Loucy (cell line): ENCODE data around the gene ABLIM1.

Source experiments
- CTCF ChIP-seq: fragments of 200-600 bp; sonication (generic); conservative IDR thresholded peaks from 2 replicates; pipeline ENCODE4 v1.5.1; 2014; ENCODE audit warnings: mild to moderate bottlenecking, antibody characterized with exemption, low read length
- EZH2phosphoT487 ChIP-seq: fragments of 200-600 bp; IDR thresholded peaks from 2 replicates; pipeline ENCODE4 v1.6.1; 2018; ENCODE audit warnings: antibody characterized with exemption, mild to moderate bottlenecking, moderate library complexity, borderline replicate concordance

- TF ChIP-seq CTCF (no peak), EZH2phosphoT487 (no peak)
These were observed 29.4 kb upstream of the ABLIM1 start for GRCh38 chr10:114687459-114687858.
